H9 (cell line): ENCODE results near the gene LAMP2. TPM values are rescaled to one million over a fixed set of nuclear protein-coding genes. Genes with fewer than 3 reads are reported as not detected.

ENCODE experiments used
- DNase-seq: peaks from one replicate; pipeline ENCODE4 v3.0.0-alpha.2; 2017
- H2AFZ ChIP-seq: one replicate; pipeline ENCODE4 v1.6.1; 2013; ENCODE audit warnings: mild to moderate bottlenecking, low read length, control low read depth, moderate library complexity
- H2AK5ac ChIP-seq: 2 replicates; pipeline ENCODE4 v1.6.1; 2013; ENCODE audit warnings: low read length, control low read depth, mixed read lengths; ENCODE audit not compliant: insufficient read length
- H2BK120ac ChIP-seq: one replicate; pipeline ENCODE4 v1.6.1; 2013; ENCODE audit warnings: low read depth, mild to moderate bottlenecking, low read length, control low read depth, inconsistent platforms; ENCODE audit not compliant: poor library complexity, severe bottlenecking
- H2BK12ac ChIP-seq: 2 replicates; pipeline ENCODE4 v1.6.1; 2013; ENCODE audit warnings: low read length, control low read depth, mixed read lengths, low read depth; ENCODE audit not compliant: insufficient read length
- H2BK15ac ChIP-seq: 2 replicates; pipeline ENCODE4 v1.6.1; 2013; ENCODE audit warnings: low read depth, low read length, control low read depth
- H2BK20ac ChIP-seq: one replicate; pipeline ENCODE4 v1.6.1; 2013; ENCODE audit warnings: low read depth, mild to moderate bottlenecking, low read length, control low read depth, inconsistent platforms; ENCODE audit not compliant: poor library complexity, severe bottlenecking
- H2BK5ac ChIP-seq: 2 replicates; pipeline ENCODE4 v1.6.1; 2013; ENCODE audit warnings: low read length, control low read depth, mixed read lengths; ENCODE audit not compliant: insufficient read length
- H3K14ac ChIP-seq: 2 replicates; pipeline ENCODE4 v1.6.1; 2013; ENCODE audit warnings: low read length, control low read depth; ENCODE audit not compliant: insufficient read depth
- H3K18ac ChIP-seq: 2 replicates; pipeline ENCODE4 v1.6.1; 2013; ENCODE audit warnings: low read depth, mild to moderate bottlenecking, mixed read lengths, low read length, control low read depth; ENCODE audit not compliant: insufficient read length
- H3K23ac ChIP-seq: 2 replicates; pipeline ENCODE4 v1.6.1; 2013; ENCODE audit warnings: low read length, control low read depth, mixed read lengths, low read depth; ENCODE audit not compliant: insufficient read length
- H3K23me2 ChIP-seq: 2 replicates; pipeline ENCODE4 v1.6.1; 2013; ENCODE audit warnings: low read depth, mild to moderate bottlenecking, mixed read lengths, low read length, control low read depth; ENCODE audit not compliant: insufficient read length, poor library complexity, severe bottlenecking
- H3K27ac ChIP-seq: 2 replicates; pipeline ENCODE4 v1.5.1; 2013; ENCODE audit warnings: low read length, control low read depth, mixed read lengths, low read depth; ENCODE audit not compliant: insufficient read length
- H3K27me3 ChIP-seq: 2 replicates; pipeline ENCODE4 v1.6.1; 2013; ENCODE audit warnings: low read length, control low read depth, inconsistent platforms; ENCODE audit not compliant: insufficient read depth
- H3K4ac ChIP-seq: 2 replicates; pipeline ENCODE4 v1.6.1; 2013; ENCODE audit warnings: low read depth, mild to moderate bottlenecking, control low read depth, inconsistent platforms, low read length, moderate library complexity
- H3K4me1 ChIP-seq: 2 replicates; pipeline ENCODE4 v1.6.1; 2013; ENCODE audit warnings: low read length, control low read depth, inconsistent platforms; ENCODE audit not compliant: insufficient read depth
- H3K4me2 ChIP-seq: 2 replicates; pipeline ENCODE4 v1.6.1; 2013; ENCODE audit warnings: low read length, control low read depth, mixed read lengths; ENCODE audit not compliant: insufficient read length, insufficient read depth
- H3K56ac ChIP-seq: 2 replicates; pipeline ENCODE4 v1.6.1; 2013; ENCODE audit warnings: low read depth, mild to moderate bottlenecking, mixed read lengths, low read length, control low read depth; ENCODE audit not compliant: insufficient read length
- H3K79me1 ChIP-seq: 2 replicates; pipeline ENCODE4 v1.6.1; 2013; ENCODE audit warnings: low read depth, mild to moderate bottlenecking, moderate library complexity, low read length, control low read depth, inconsistent platforms; ENCODE audit not compliant: insufficient read depth, poor library complexity, severe bottlenecking
- H3K79me2 ChIP-seq: 2 replicates; pipeline ENCODE4 v1.6.1; 2013; ENCODE audit warnings: low read length, control low read depth, inconsistent platforms; ENCODE audit not compliant: insufficient read depth
- H3K9ac ChIP-seq: 2 replicates; pipeline ENCODE4 v1.6.1; 2013; ENCODE audit warnings: low read length, control low read depth, mixed read lengths; ENCODE audit not compliant: insufficient read length; ENCODE audit errors: extremely low read depth
- H3K9me3 ChIP-seq: one replicate; pipeline ENCODE4 v1.6.1; 2013; ENCODE audit warnings: low read depth, low read length, inconsistent platforms; ENCODE audit not compliant: control insufficient read depth
- H3T11ph ChIP-seq: one replicate; pipeline ENCODE4 v1.6.1; 2013; ENCODE audit warnings: mild to moderate bottlenecking, low read length, control low read depth, inconsistent platforms
- H4K20me1 ChIP-seq: one replicate; pipeline ENCODE4 v1.6.1; 2013; ENCODE audit not compliant: control insufficient read depth, insufficient read length, insufficient read depth
- H4K5ac ChIP-seq: 2 replicates; pipeline ENCODE4 v1.6.1; 2013; ENCODE audit warnings: low read depth, mild to moderate bottlenecking, mixed read lengths, low read length, control low read depth; ENCODE audit not compliant: insufficient read length
- H4K8ac ChIP-seq: replicated peaks from 2 replicates; pipeline ENCODE4 v1.6.1; 2013; ENCODE audit warnings: low read length, control low read depth, mixed read lengths, low read depth; ENCODE audit not compliant: insufficient read length
- H4K91ac ChIP-seq: 2 replicates; pipeline ENCODE4 v1.6.1; 2013; ENCODE audit warnings: low read depth, mild to moderate bottlenecking, moderate library complexity, mixed read lengths, low read length, control low read depth; ENCODE audit not compliant: insufficient read length
- H3K27ac Mint-ChIP-seq, 3 experiments: 2 replicates in 2 of 3; 3 replicates in 1 of 3; pipeline ENCODE4 v1.8.0; 2020 to 2021; ENCODE audit warnings: mixed read lengths in 3 of 3, mild to moderate bottlenecking in 1 of 3, moderate library complexity in 1 of 3
- H3K27me3 Mint-ChIP-seq: 2 replicates; pipeline ENCODE4 v1.8.0; 2021; ENCODE audit warnings: low read depth, mild to moderate bottlenecking, moderate library complexity, mixed read lengths
- H3K36me3 Mint-ChIP-seq, 3 experiments: 2 replicates in 2 of 3; 3 replicates in 1 of 3; pipeline ENCODE4 v1.8.0; 2020 to 2021; ENCODE audit warnings: low read depth in 3 of 3, mixed read lengths in 3 of 3; ENCODE audit not compliant: insufficient read depth in 1 of 3
- H3K4me1 Mint-ChIP-seq, 2 experiments: 2 replicates each; pipeline ENCODE4 v1.8.0; 2020; ENCODE audit warnings: mixed read lengths in 2 of 2
- H3K4me3 Mint-ChIP-seq, 2 experiments: 2 replicates in 1 of 2; 3 replicates in 1 of 2; pipeline ENCODE4 v1.8.0; 2020 to 2021; ENCODE audit warnings: mild to moderate bottlenecking in 2 of 2, mixed read lengths in 2 of 2, moderate library complexity in 1 of 2
- H3K9me3 Mint-ChIP-seq, 2 experiments: 2 replicates in 1 of 2; 3 replicates in 1 of 2; pipeline ENCODE4 v1.8.0; 2020; ENCODE audit warnings: mild to moderate bottlenecking in 2 of 2, mixed read lengths in 2 of 2, moderate library complexity in 1 of 2
- WGBS: extraction: QIAGEN DNeasy Blood & Tissue Kit; methylation state at CpG from one replicate; pipeline ENCODE4 v1.1.7; 2013; ENCODE audit warnings: missing lambda C conversion rate, low lambda C conversion rate, mixed read lengths; ENCODE audit not compliant: insufficient read length; ENCODE audit errors: extremely low coverage; 5-methylcytosine and 5-hydroxymethylcytosine counted together
- total RNA-seq: library from RNA; stranded (reverse); gene quantifications from 2 replicates; pipeline ENCODE4 v1.2.1, GENCODE V29; 2021
- TF ChIP-seq, protein P1 (sequence below): fragments of 200-600 bp; sonication (generic); conservative IDR thresholded peaks from 3 replicates; pipeline ENCODE4 v1.8.0; 2021; ENCODE audit warnings: antibody characterized with exemption, mild to moderate bottlenecking

The LAMP2 gene
- total RNA-seq, 1 experiment from 2014 or later = 27.7 TPM

GRCh38 chrX:120485315-120485637 is 16.2 kb upstream of the LAMP2 start:
- Histone ChIP-seq H3K27ac (no peak overlapping the region), H3K23me2 (no peaks in the 10 kb centered on the region), H2BK20ac (no peak overlapping the region), H3K27me3 (no peaks in the 10 kb centered on the region), H2AK5ac (no peak overlapping the region), H3K79me2 (no peaks in the 10 kb centered on the region), H3K79me1 (no peaks in the 10 kb centered on the region), H3K56ac (no peak overlapping the region), H2BK12ac (no peak overlapping the region), H2BK15ac (no peak overlapping the region), H4K91ac (no peak overlapping the region), H3K18ac (no peak overlapping the region), H4K20me1 (no peaks in the 10 kb centered on the region), H3K14ac (no peak overlapping the region), H4K5ac (no peak overlapping the region), H3K23ac (no peak overlapping the region), H3K4me2 (peak overlapping the region; percentile 65), H2AFZ (no peak overlapping the region), H3K4me1 (no peaks in the 10 kb centered on the region), H3T11ph (no peak overlapping the region), H2BK5ac (no peak overlapping the region), H2BK120ac (no peak overlapping the region), H4K8ac (no peak overlapping the region), H3K9ac (no peak overlapping the region), H3K9me3 (peaks cover 14% of the 10 kb centered on the region), H3K4ac (no peak overlapping the region)
- peaks cover 5% of the 10 kb centered on the region for H3K27me3 Mint-ChIP-seq
- peaks cover 61 to 69% of the 10 kb centered on the region in 2 experiments for H3K9me3 Mint-ChIP-seq
- peak overlapping the region in 1 of 3 experiments; percentile 87; a peak in 1 of 7 replicates for H3K27ac Mint-ChIP-seq
- no peak for DNase-seq
- H3K36me3 Mint-ChIP-seq = peaks cover 0 to 4% (median 0%) of the 10 kb centered on the region in 3 experiments; a peak in 4 of 7 replicates
- no CpG with 5 or more reads among the region's 3 CpGs for WGBS
- TF ChIP-seq, protein P1, sequence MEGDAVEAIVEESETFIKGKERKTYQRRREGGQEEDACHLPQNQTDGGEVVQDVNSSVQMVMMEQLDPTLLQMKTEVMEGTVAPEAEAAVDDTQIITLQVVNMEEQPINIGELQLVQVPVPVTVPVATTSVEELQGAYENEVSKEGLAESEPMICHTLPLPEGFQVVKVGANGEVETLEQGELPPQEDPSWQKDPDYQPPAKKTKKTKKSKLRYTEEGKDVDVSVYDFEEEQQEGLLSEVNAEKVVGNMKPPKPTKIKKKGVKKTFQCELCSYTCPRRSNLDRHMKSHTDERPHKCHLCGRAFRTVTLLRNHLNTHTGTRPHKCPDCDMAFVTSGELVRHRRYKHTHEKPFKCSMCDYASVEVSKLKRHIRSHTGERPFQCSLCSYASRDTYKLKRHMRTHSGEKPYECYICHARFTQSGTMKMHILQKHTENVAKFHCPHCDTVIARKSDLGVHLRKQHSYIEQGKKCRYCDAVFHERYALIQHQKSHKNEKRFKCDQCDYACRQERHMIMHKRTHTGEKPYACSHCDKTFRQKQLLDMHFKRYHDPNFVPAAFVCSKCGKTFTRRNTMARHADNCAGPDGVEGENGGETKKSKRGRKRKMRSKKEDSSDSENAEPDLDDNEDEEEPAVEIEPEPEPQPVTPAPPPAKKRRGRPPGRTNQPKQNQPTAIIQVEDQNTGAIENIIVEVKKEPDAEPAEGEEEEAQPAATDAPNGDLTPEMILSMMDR = no peak
- H3K4me3 Mint-ChIP-seq = peak overlapping the region; percentile 70 to 78
- no peaks in the 10 kb centered on the region for H3K4me1 Mint-ChIP-seq
